ENCODE data around the gene IL3. TPM values are rescaled to one million over a fixed set of nuclear protein-coding genes. Genes with fewer than 3 reads are reported as not detected.

IL3 gene
- total and polyA plus RNA-seq, 9 donors, result not detected

- H3K27me3 ChIP-seq, result no peaks in the 10 kb centered on the region
- no peak overlapping the region for H3K4me3 ChIP-seq
- intact Hi-C loops (cut with DNase I), result no loop called here
- H3K9me3 ChIP-seq, result no peaks in the 10 kb centered on the region
- DNase-seq, result no peak
- H3K27ac ChIP-seq, result no peak overlapping the region
- 91 to 95% (median 93%) methylated on average over 3 of the region's 3 CpGs for WGBS, 3 donors
- no peaks in the 10 kb centered on the region for H3K4me1 ChIP-seq (ENCODE audit: insufficient read depth)
- TF ChIP-seq POLR2A (IDR thresholded peaks at IDR 0.05), result no peak
- TF ChIP-seq EP300 (IDR thresholded peaks at IDR 0.05), result no peak
- TF ChIP-seq CTCF (IDR thresholded peaks at IDR 0.05), result no peak
- H3K36me3 ChIP-seq, result no peaks in the 10 kb centered on the region
Observed at GRCh38 chr5:132099905-132100304, 39.5 kb downstream of the IL3 start.

- DNase-seq, result no peak
Observed at GRCh38 chr5:132100672-132101261, 40.3 kb downstream of the IL3 start.

GRCh38 chr5:132101385-132101880, 41.0 kb downstream of the IL3 start:
- no peak for TF ChIP-seq EP300 (IDR thresholded peaks at IDR 0.05)
- no peak for TF ChIP-seq CTCF (IDR thresholded peaks at IDR 0.05)
- no peak for TF ChIP-seq POLR2A (IDR thresholded peaks at IDR 0.05)
- DNase-seq, result no peak
- WGBS, 3 donors, result 90 to 93% (median 92%) methylated on average over 6 of the region's 6 CpGs
- no peak overlapping the region for H3K4me3 ChIP-seq
- intact Hi-C loops (cut with DNase I), result no loop called here
- no peaks in the 10 kb centered on the region for H3K4me1 ChIP-seq (ENCODE audit: insufficient read depth)
- H3K36me3 ChIP-seq, result no peaks in the 10 kb centered on the region
- H3K27me3 ChIP-seq, result no peaks in the 10 kb centered on the region
- no peak overlapping the region for H3K27ac ChIP-seq
- H3K9me3 ChIP-seq, result no peaks in the 10 kb centered on the region

More at GRCh38 chr5:132100672-132101261, 40.3 kb downstream of the IL3 start:
- intact Hi-C loops (cut with DNase I), result no loop called here
- Histone ChIP-seq H3K27ac (no peak overlapping the region), H3K36me3 (no peaks in the 10 kb centered on the region), H3K4me3 (no peak overlapping the region), H3K9me3 (no peaks in the 10 kb centered on the region), H3K4me1 (ENCODE audit: insufficient read depth) (no peaks in the 10 kb centered on the region), H3K27me3 (no peaks in the 10 kb centered on the region)
- 78 to 86% (median 79%) methylated on average over 8 of the region's 8 CpGs for WGBS, 3 donors
- TF ChIP-seq EP300 (IDR thresholded peaks at IDR 0.05), result no peak
- TF ChIP-seq CTCF (IDR thresholded peaks at IDR 0.05), result no peak
- TF ChIP-seq POLR2A (IDR thresholded peaks at IDR 0.05), result no peak

- H3K27ac ChIP-seq, result no peak overlapping the region
- WGBS, 3 donors, result 90 to 98% (median 93%) methylated on average over 5 of the region's 5 CpGs
- no peaks in the 10 kb centered on the region for H3K4me1 ChIP-seq (ENCODE audit: insufficient read depth)
- no peak overlapping the region for H3K4me3 ChIP-seq
- H3K27me3 ChIP-seq, result no peaks in the 10 kb centered on the region
- intact Hi-C loops (cut with DNase I), result no loop called here
- DNase-seq, result no peak
- no peaks in the 10 kb centered on the region for H3K36me3 ChIP-seq
- no peaks in the 10 kb centered on the region for H3K9me3 ChIP-seq
- no peak for TF ChIP-seq EP300 (IDR thresholded peaks at IDR 0.05)
- TF ChIP-seq POLR2A (IDR thresholded peaks at IDR 0.05), result no peak
- no peak for TF ChIP-seq CTCF (IDR thresholded peaks at IDR 0.05)
Observed at GRCh38 chr5:132102101-132102701, 41.7 kb downstream of the IL3 start.
